ENCODE data around the gene PATJ. TPM values are rescaled to one million over a fixed set of nuclear protein-coding genes. Genes with fewer than 3 reads are reported as not detected.

PATJ gene
- total and polyA plus RNA-seq, 2 donors (not counting 1 experiment from before 2014, with no cell fraction given), result 8.0 to 45.3 TPM

DNA sequence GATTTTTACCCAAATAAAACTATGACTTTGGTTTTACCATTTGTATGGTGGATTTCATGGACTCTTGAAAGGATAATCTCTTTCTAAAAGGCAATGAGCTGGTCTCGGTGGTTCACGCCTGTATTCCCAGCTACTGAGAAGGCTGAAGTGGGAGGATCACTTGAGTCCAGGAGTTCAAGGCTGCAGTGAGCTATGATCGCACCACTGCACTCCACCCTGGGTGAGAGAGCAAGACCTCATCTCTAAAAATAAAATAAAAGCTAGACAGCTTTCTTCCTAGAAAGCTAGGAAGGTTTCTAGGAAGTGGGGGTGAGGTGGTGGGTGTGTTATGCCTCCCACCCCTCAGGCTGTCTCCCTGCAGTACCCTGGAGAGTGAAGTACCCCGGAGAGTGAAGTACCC lies 398.4 kb downstream of the PATJ start:
- POLR2A ChIA-PET, result no interaction called here
- no peak overlapping the region for H3K4me3 Mint-ChIP-seq
- H3K9me3 ChIP-seq (ENCODE audit: control extremely low read depth in 1 of 3, control insufficient read depth in 2 of 3, insufficient read depth in 1 of 3, low read length in 2 of 3), result no peaks in the 10 kb centered on the region

GRCh38 chr1:62142496-62142895 lies 400.2 kb downstream of the PATJ start:
- H3K9me3 ChIP-seq (ENCODE audit: control extremely low read depth in 1 of 3, control insufficient read depth in 2 of 3, insufficient read depth in 1 of 3, low read length in 2 of 3), result no peaks in the 10 kb centered on the region
- H3K4me1 ChIP-seq (ENCODE audit: control insufficient read depth in 2 of 2, insufficient read depth in 2 of 2, low read length in 2 of 2), result no peaks in the 10 kb centered on the region
- ChIA-PET POLR2A (no interaction called here), CTCF (interaction anchor here (1.9 to 6.4 kb wide), 2 partner anchors 8 to 57 kb away, joined by 5 to 52 read pairs; no protein-coding TSS in a partner anchor)
- intact Hi-C loops (cut with micrococcal nuclease), result no loop called here
- Mint-ChIP-seq H3K27me3 (no peaks in the 10 kb centered on the region), H3K9me3 (ENCODE audit: insufficient read depth) (no peaks in the 10 kb centered on the region), H3K27ac (no peak overlapping the region), H3K4me3 (no peak overlapping the region), H3K4me1 (peaks cover 3% of the 10 kb centered on the region)
- H3K4me2 ChIP-seq (replicated peaks; ENCODE audit: low read depth, low read length, poor library complexity, severe bottlenecking), result no peak overlapping the region
- TF ChIP-seq EZH2 (IDR thresholded peaks at IDR 0.05; ENCODE audit: borderline replicate concordance, insufficient read depth, low read depth, low read length, poor library complexity, severe bottlenecking), result no peak
- TF ChIP-seq CTCF (IDR thresholded peaks at IDR 0.05), result no peak
- H2AFZ ChIP-seq (ENCODE audit: insufficient read depth, low read depth, low read length, poor library complexity, severe bottlenecking), result no peak overlapping the region
- ATAC-seq (ENCODE audit: low read depth), result no peak
- H3K79me2 ChIP-seq (ENCODE audit: control insufficient read depth, insufficient read depth, low read length), result no peaks in the 10 kb centered on the region
- WGBS (ENCODE audit: insufficient coverage), result 59% methylated on average over 4 of the region's 5 CpGs
- H4K20me1 ChIP-seq (ENCODE audit: control insufficient read depth, insufficient read depth, low read length, poor library complexity, severe bottlenecking), result no peaks in the 10 kb centered on the region
- no peak for DNase-seq
- H3K27me3 ChIP-seq (replicated peaks in 1 of 4; ENCODE audit: control extremely low read depth in 1 of 4, control insufficient read depth in 3 of 4, insufficient read depth in 4 of 4, low read length in 3 of 4), result no peaks in the 10 kb centered on the region
- H3K27ac ChIP-seq (ENCODE audit: low read length in 2 of 2), result no peak overlapping the region
- H3K36me3 ChIP-seq (replicated peaks in 1 of 2; ENCODE audit: control extremely low read depth in 1 of 2, control insufficient read depth in 1 of 2, extremely low read depth in 1 of 2, insufficient read depth in 2 of 2, low read length in 1 of 2), result no peaks in the 10 kb centered on the region
- no peak overlapping the region for H3K9ac ChIP-seq (ENCODE audit: low read length)
- no peak overlapping the region for H3K4me3 ChIP-seq (ENCODE audit: control extremely low read depth in 1 of 5, extremely low read depth in 1 of 5, insufficient read depth in 1 of 5, low read depth in 2 of 5, low read length in 4 of 5)

More for the DNA sequence above, 398.4 kb downstream of the PATJ start:
- Histone ChIP-seq H3K27me3 (replicated peaks in 1 of 4; ENCODE audit: control extremely low read depth in 1 of 4, control insufficient read depth in 3 of 4, insufficient read depth in 4 of 4, low read length in 3 of 4) (no peaks in the 10 kb centered on the region), H3K27ac (ENCODE audit: low read length in 2 of 2) (no peak overlapping the region), H3K79me2 (ENCODE audit: control insufficient read depth, insufficient read depth, low read length) (no peaks in the 10 kb centered on the region), H3K4me2 (replicated peaks; ENCODE audit: low read depth, low read length, poor library complexity, severe bottlenecking) (no peak overlapping the region), H4K20me1 (ENCODE audit: control insufficient read depth, insufficient read depth, low read length, poor library complexity, severe bottlenecking) (no peaks in the 10 kb centered on the region), H3K4me3 (ENCODE audit: control extremely low read depth in 1 of 5, extremely low read depth in 1 of 5, insufficient read depth in 1 of 5, low read depth in 2 of 5, low read length in 4 of 5) (no peak overlapping the region), H3K4me1 (ENCODE audit: control insufficient read depth in 2 of 2, insufficient read depth in 2 of 2, low read length in 2 of 2) (no peaks in the 10 kb centered on the region), H3K36me3 (replicated peaks in 1 of 2; ENCODE audit: control extremely low read depth in 1 of 2, control insufficient read depth in 1 of 2, extremely low read depth in 1 of 2, insufficient read depth in 2 of 2, low read length in 1 of 2) (no peaks in the 10 kb centered on the region), H2AFZ (ENCODE audit: insufficient read depth, low read depth, low read length, poor library complexity, severe bottlenecking) (no peak overlapping the region), H3K9ac (ENCODE audit: low read length) (no peak overlapping the region)
- intact Hi-C loops (cut with micrococcal nuclease), result no loop called here
- no peak for TF ChIP-seq EZH2 (IDR thresholded peaks at IDR 0.05; ENCODE audit: borderline replicate concordance, insufficient read depth, low read depth, low read length, poor library complexity, severe bottlenecking)
- no peak for TF ChIP-seq CTCF (IDR thresholded peaks at IDR 0.05)
- Mint-ChIP-seq H3K9me3 (ENCODE audit: insufficient read depth) (no peaks in the 10 kb centered on the region), H3K4me1 (peaks cover 3% of the 10 kb centered on the region), H3K27me3 (no peaks in the 10 kb centered on the region), H3K27ac (no peak overlapping the region)
- 100% methylated on average over 2 of the region's 4 CpGs for WGBS (ENCODE audit: insufficient coverage)
- DNase-seq (no peak), ATAC-seq (ENCODE audit: low read depth) (no peak)
- CTCF ChIA-PET, result interaction anchor here (1.9 kb wide), 1 partner anchor 9 kb away, joined by 6 read pairs; no protein-coding TSS in a partner anchor
